IMR-90 (cell line): ENCODE results near the gene PDE4DIP.
"Not testable (repeated sequence)": the region's sequence is repeated elsewhere in the genome, so short reads cannot be mapped to it uniquely, and the experiment has no call there.

ENCODE experiments used
- CEBPB ChIP-seq: IDR thresholded peaks from 2 replicates; pipeline ENCODE4 v1.6.1; 2012; ENCODE audit warnings: low read depth, low read length, improper control_type of control experiment
- CTCF ChIP-seq: conservative IDR thresholded peaks from 2 replicates; pipeline ENCODE4 v1.5.1; 2012; ENCODE audit warnings: mild to moderate bottlenecking, low read depth, low read length, improper control_type of control experiment
- RAD21 ChIP-seq: IDR thresholded peaks from 2 replicates; pipeline ENCODE4 v1.6.1; 2012; ENCODE audit warnings: low read length, improper control_type of control experiment

- not testable (repeated sequence) for TF ChIP-seq CTCF, CEBPB, RAD21
Observed at GRCh38 chr1:148868924-148869633, 24.9 kb downstream of the PDE4DIP start.
